GM11168 (cell line): ENCODE data around the gene LINC01488.

Source experiments
- in situ Hi-C: fragments of 300-500 bp; cut with MboI; formaldehyde crosslinking; loops from one replicate; pipeline ENCODE4 v1.12.0; 2022; ENCODE audit warnings: low sequenced_read_pairs; ENCODE audit not compliant: unreplicated experiment

Gene LINC01488

DNA sequence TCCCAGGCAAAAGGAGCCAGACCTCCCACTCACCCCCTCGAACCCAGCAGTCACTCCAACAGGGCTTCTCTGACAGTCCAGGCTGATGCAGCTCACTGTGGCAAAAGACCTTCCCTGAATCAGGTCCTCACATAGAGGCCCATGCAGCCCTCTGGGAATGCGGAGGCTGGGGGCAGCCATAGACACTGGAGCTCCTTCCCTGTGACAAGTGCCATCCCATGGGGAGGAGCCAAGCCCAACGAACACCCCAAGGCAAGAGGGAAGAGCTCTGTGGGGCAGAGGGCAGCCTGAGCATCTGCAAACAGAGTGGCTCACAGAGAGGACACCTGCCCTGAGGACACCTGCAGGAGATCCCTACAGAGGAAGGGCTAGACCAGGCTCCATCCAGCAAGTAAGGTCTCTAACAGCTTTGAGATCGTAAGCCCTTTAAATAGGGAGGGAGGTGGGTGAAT is at the start of gene LINC01488:
TSS of gene LINC01488 (plus strand) at position 271 of the 452 bp plus-strand sequence.
- in situ Hi-C loops: no loop called here

DNA sequence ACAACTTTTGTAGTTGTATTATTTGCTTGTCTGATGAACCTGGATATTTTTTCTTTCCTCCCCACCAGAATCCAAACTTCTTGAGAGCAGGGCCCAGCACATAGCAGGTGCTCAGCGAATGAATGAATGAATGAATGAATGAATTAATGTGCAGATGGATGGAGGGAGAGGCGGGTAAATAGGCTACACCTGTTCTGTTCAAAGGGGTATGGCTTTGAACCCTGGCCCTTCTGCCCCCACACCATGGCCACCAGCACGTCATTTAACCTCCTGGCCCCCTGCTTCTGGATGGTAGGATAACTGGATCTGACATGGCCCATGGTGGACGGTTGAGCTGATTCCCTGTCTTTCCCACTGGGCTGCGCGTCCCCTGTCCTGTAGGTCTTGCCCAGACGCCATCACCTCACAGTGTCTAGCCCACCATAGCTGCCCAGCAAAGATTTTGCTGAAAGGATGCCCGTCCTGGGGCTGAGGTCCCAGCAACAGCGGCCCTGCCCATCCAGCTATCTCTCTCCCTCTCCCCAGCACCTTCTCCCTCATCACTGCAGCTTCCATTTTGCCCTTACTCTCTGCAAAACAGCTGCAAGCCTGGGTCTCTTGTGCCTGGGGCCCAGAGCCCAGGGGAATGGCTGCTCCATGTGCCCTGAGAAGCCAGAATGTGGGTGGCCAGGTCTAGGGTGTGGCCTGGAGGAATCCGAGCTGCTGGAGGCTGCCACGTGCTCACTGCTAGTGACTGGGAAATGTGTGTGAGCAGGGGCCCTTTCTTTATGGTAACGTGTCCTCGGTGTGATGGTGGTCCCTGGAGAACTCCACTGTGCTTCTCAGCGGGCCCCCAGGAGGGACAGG is 49.3 kb upstream of the LINC01488 start:
- in situ Hi-C loops: no loop called here

DNA sequence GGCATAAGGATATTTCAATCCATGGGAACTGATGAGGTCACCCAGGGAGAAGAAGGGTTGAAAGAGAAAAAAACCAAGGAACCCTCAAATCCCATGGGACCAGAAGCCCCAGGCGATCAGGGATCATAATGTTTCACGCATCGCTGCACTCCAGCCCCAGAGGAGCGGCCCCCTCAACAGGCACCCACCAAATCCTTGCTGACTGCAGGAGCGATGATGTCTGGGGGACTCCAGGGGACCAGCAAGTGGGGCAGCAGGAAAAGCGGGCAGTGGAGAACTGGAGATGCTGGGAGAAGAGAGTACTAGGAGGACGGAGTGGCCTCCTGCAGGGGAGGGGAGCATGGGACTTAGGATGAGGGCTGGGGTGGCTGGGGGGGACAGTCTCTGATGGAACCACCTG is 47.7 kb upstream of the LINC01488 start:
- in situ Hi-C loops: no loop called here

DNA sequence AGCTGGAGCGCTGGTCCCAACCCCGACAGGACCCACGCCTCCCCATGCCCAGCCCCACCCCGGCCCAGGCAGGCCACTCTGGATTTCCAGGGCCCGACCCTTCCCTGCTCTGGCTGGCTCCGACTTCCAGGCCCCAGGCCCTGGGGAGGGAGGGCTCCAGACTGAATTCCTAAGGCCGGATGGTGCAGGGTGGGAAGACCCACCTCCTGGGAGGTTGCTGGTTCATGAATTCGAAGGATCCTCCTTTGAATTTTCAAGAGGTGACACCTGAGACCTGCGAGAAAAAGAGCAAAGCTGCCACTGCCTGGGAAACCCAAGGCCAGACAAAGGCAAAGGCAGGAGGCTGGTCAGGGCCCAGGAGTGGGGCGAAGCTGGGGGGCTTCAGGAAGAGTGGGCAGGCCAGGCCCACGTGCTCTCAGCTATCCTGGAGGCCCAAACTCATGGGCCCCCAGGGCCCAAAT is 47.0 kb upstream of the LINC01488 start:
- in situ Hi-C loops: no loop called here

DNA sequence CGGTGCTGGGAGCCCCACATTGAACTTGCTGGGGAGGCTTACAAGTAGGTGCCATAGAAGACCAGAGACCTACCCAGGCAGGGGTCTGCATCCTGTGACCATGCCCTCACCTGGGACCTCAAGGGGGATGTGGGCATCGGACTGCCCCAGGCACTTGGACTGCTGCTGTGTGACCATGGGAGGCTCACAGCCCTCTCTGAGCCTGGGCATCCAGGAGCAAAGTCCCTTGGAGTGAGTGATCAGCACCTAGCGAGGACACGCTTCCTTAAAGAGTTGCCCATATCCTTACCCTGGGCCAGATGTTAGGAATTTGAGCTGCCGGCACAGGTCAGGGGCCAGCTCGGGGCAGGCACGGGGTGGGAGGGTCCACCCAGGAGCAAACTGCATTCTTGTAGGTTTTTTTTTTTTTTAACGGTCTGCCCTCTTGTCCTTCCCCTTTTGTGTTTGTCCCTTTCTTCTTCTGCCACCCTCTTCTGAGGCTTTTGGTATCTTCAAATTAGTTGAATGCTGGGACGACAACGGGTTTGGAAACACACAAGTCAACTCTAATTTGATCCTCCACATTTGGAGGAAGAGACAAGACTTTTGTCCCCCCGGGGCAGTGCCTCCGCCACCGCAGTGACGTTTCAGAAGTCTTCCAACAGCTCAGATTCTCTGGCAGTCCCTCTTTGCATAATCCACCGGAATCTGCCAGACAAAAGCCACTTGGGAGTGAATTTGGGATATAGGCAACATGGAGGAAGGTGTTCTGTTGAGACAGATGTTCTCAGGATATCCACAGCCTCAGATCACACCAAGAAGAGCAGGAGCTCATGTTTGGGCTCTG is 46.1 kb upstream of the LINC01488 start:
- in situ Hi-C loops: no loop called here

DNA sequence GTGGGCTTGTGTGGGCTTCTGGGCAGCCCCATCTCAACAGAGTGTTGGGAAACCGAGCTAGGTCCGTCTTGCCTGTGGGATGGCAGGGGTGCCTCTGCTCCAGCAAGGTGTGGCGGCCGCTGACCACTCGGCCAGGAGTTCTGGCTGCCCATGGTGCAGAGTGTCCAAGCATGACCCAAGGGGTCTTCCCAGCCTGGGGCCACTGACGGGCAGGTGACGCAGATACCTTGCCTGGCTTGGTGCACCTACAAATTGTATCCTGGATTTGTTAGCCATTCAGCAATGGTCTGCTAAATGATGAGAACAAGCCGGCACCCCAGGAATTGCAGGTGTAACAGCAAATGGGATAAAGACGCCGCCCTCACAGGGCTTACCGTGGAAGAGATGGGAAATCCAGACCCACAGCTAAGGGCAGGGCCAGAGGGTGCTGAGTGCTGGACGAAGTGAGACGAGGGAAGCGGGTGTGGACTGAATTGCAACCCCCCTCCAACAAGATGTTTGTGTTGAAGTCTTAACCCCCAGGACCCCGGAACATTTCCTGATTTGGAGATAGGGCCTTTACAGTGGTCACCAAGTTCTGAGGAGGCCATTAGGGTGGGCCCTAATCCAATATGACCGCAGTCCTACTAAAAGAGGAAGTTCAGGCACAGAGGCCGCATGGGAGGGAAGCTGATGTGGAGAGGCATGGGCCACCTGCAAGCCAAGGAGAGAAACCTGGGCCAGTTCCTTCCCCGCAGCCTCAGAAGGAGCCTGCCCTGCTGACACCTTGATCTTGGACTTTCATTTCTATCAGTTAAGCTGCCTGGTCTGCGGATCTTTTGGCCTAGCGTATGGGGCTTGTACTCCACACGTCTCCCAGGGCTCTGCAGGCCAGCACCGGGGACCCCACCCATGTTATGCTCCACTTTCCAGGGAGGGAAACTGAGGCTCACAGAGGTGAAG is 45.2 kb upstream of the LINC01488 start:
- in situ Hi-C loops: no loop called here

DNA sequence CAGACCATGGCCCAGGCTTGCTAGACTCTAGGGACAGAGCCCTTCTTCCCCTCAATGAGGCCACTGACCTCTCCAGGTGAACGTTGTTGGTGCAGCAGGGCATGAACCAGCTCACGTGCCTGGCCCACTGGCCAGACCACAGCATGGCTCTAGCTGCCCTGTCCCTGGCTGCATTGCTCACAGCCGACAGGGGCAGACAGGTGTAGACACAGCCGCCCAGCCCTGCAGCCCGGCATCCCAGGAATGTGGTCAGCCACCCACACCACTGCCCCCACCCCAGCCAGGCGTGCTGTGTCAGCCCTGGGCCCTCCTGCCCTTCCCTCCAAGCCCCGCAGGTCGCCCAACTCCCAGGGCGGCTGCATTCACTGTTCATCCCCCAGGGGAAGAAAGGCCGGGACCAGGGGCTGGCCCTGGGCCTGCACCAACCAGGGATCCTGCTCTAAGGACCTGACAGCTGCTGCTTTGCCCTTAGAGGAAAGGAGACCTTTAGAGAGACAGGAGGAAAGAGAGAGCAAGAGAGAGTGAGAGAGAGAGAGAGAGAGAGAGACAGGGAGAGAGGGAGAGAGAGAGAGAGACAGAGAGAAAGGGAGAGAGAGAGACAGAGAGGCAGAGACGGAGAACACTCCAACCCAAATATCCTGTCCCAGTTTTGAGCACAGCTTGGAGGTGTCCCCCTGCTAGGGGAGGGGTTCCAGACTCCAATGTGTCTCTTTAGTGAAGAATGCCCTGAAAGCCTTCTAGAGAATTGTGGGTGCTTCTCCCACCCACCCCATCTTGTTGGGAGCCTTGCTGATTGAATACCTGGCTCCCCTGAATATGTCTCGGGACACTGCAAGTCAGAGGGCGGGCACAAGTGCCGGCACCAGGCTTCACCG is 44.2 kb upstream of the LINC01488 start:
- in situ Hi-C loops: no loop called here

DNA sequence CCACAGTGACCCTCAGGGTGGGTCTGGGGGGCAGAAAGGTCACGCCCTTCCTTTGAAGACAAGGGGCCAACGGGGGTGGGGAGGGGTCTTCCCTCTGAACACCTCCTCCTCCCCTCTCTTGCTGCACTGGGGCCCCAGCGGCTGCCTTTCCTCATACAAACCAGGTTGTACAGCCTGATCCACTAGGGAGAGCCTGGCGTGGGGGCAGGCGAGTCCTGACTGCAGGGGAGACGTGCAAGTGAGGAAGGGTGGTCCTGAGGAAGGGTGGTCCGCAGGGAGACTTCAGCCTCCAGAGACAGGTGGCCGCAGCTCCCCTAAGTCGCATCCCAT is 43.6 kb upstream of the LINC01488 start:
- in situ Hi-C loops: no loop called here

DNA sequence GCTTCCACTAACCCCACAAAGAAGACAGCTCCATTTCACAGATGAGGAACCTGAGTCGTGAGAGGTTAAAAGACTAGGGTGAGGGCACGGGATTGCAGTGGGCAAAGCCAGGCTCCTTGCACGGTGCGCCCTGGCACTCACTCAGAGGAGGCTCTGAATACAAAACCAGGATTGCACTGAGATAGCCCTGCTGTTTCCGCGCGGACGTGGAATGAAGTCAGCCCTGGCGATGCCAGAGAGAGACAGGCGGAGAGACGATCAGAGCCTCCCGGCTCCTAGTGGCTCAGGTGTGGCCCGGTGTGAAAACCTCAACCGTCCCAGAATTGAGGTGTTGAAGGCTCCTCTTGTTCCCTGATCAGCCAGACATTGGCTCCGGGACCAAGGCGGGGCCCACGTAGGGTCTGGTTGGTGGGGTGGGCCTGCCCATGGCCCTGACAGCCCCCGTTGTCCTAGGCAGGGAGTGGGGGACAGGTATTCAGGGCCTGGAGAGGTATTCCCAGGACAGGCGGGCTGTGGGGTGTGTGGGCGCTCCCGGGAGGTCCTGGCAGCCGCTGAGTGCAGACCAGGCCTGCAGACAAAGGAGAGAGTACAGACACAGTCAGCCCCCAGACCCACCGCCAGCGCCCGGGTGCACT is 43.1 kb upstream of the LINC01488 start:
- in situ Hi-C loops: no loop called here

DNA sequence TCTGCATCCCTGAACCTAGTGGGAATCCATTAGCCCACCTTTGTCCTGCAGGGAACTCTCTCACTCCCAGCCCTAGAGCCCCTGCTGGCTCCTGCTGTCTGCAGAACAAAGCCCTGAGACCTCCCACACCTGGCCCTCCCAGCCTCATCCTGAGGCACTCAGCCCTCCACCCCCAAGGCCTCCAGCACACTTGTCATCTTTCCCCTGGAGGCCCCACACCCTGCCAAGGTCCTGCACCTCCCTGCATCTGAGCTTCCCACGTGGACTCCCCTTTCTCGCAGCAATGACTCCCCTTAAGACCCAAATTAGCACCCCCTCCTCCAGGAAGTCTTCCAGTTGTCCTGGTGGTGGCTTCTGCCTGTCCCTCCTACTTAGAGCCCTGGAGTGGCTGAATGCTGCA is 42.3 kb upstream of the LINC01488 start:
- in situ Hi-C loops: no loop called here

DNA sequence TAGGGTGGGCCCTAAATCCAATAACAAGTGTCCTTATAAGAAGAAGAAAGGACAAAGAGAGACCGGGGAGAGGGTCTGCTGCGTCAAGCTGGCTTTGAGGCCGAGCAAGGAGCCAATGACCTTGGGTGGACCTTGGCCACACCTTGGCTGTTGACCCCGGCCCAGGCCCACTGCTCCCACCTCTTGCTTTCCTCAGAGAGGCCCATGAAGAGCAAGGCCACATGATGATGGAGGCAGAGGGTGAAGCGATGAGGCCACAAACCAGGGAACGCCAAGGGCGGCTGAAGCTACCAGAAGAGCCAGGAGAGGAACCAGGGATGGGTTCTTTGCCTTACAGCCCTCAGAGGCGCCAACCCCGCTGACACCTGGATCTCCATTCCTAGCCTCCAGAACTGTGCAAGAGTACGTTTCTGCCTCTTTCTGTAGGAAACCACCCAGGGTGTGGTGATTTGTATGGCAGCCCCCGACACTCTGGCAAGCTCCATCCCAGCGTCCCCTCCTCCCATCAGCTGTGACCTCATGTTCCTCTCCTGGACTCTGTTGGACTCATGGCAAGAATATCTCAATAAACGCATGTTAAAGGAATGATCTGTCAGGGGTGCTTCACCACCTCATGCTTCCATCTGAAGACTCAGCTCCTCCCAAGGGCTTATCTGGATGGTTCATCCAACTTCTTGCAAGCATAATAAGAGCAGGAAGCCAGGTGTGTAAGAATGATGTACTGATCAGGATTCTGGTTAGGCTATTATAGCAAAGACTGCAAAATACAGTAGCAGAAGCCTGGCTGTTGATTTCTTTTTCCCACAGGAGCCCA is 41.6 kb upstream of the LINC01488 start:
- in situ Hi-C loops: no loop called here

DNA sequence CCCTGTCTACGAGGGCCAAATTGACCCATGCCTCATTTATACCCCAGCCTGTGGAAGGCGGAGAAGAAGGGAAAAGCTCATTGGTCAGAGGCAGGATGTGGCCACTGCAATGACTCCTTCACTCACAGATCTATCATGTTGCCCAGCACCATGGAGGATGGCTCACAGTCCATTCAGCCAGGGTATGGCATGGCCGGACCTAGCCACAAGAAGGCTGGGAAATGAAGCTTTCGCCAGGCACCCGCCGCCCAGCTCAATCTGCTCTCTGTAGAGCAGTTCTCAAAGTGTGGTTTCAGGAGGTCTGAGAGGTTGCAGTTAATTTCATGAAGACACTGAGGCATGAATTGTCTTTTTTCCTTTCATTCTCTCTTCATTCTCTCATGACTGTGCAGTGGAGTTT is 40.6 kb upstream of the LINC01488 start:
- in situ Hi-C loops: no loop called here

DNA sequence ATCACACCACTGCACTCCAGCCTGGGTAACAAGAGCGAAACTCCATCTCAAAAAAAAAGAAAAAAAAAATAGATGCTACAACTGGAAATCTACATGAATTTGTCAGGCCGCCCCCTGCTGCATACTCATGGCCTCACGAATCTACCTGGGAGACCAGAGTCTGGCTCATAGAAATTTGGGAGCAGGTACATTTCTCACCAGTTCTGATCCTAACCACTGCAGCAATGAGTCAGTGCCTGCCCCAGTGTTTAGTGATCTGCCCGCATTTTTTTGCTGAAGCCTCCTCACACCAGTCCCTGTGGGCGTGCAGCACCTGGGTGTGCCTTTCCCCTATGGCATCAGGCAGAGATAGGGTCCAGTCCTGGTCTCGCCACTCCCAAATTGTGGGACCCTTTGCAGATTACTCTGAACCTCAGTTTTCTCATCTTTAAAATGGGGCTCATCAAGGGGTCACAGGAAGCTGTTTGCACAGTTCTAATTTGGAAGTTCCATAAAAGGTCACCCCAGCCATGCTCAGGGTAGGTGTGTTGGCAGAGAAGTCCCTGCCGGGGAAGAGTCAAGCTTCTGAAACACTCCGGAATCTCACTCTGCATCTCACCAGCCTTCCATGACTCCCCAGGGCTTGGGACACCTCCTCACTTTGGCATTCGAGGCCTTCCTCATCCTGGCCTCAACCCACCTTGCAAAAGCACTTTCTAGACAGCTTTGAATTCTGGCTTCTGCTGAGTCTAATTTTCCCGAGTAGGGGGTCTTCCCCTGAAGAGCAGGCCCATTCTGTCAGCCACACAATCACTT is 39.3 kb upstream of the LINC01488 start:
- in situ Hi-C loops: no loop called here

DNA sequence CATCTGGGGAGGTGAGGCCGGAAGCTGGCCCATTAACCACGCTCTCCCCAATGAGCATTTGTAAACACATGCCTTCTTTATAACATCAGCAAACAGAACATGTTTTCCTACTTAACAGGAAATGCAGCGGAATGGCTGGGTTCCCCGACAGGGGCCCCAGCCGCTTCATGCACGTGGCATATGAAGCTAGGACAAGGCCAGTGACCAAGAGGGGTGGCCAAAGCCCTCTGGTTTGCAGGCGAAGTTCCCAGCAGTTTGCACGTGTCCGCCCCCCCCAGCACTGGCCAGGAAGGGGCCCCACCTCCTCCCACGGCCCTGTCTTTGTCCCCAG is 38.7 kb upstream of the LINC01488 start:
- in situ Hi-C loops: no loop called here

DNA sequence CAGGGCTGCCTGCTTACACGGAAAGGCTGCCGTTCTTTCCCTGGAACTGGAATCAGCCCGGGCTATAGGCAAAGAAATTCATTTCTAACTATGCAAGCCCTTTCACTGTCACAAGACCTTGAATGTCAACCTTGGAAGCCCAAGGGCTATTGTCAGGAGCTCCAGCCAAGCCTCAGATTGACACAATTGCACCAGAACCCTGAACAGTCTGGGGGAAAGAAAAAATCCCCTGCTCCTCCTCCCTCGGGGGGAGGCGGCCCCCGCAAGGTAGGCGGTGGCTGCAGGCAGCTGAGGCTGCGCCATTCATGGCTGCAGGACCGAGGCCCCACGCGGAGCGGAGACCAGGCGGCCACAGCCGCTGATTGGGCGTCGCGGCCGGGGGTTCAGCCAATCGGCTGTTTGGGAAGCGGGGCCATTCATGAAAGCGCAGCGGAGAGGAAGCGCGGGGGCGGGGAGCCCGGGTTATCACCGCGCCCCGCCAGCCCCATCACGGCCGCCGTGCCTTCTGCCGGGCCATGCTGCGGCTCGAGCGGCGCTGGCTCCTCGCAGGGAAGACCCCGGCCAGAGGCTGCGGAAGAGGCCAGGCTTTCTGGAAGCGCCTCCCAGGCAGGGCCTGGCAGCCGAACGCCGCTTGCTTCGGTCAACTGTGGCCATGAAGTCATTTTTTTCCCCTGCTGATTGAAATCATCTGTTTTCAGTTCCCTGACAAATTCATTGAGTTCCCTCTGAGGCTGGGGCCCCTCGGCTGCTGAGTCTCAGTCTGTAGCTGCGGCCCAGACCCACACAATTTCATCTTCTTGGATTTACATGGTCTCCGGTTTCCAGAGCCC is 38.1 kb upstream of the LINC01488 start:
- in situ Hi-C loops: no loop called here

DNA sequence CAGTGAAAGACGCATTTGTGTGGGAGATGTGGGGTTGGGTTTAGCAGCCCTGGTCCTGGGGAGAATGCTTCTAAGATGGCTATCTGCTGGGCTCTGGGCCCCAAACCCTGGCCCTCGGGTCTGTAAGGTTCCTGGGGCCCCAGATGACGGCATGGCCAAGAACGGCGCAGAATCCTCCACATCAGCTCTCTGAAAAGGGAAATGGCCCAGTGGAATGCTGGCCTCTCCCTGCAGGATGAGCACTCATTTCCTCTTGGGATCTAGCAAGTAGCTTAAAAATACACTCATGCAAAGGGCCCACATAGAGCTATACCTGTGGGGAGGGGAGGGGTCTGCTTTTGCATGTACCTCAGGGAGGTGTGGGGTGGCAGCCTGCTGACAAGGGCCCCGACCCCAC is 37.5 kb upstream of the LINC01488 start:
- in situ Hi-C loops: no loop called here
